HG03469 (cell line): ENCODE measurements around the gene PEA15.

Experiments used
- ATAC-seq: cut with Tn5 transposase; IDR thresholded peaks from one replicate; pipeline ENCODE4 v1.9.1; 2021; ENCODE audit warnings: mild to moderate bottlenecking, moderate library complexity, moderate number of reproducible peaks; ENCODE audit not compliant: unreplicated experiment

PEA15 gene

DNA sequence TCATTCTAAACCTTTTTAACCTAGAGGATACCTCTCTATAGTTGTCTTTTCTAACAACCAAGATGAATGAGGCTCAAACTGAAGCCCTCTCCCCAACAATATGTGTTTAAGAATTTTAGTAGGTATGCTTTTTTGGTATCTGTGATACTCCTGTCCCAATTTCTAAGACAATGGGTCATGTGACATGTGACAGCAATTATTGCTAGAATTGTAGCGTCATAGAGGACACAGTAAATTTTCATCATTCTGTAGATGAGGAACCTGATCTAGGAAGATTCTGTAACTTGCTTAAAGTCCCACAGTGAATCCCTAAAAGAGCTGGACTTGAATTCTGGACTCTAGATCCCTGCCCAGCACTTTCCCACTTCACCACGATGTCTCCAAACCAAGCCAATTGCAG is 26.5 kb upstream of the PEA15 start:
- no peak for ATAC-seq

DNA sequence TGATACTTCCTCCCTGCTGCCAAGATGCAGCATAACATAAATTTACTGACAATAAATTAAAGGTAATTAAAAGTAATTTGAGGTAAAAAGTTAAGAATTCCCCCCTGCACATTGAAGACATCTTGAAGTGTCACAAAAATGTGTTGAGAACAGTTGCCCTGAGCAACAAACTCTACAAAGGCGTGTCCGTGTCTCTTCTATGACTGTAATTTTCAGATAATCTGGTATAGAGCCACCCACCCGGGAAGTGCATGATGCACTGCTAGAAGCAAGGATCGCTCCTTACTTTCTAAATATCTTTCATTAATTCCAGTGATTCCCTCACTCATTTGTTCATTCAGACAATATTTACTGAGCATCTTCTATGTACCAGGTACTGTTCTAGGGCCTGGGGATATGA is 25.8 kb upstream of the PEA15 start:
- no peak for ATAC-seq

DNA sequence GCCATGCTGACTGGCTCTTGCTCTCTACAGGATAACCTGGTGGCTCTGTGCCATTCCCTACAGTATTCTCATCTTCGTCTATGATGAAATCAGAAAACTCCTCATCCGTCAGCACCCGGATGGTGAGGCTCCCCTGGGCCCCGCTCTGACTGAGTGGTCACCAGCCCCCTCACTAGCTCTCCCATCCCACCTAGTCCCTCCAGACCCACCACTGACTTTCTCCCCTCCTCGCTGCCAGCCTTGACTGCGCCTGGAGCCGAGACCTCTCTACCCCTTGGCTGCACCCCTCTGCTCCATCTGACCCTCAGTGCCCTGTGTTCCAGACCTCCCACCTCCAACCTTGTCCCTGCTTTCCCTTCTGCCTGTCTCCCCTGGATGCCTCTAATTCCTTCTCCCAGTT is 18.9 kb upstream of the PEA15 start:
- no peak for ATAC-seq

DNA sequence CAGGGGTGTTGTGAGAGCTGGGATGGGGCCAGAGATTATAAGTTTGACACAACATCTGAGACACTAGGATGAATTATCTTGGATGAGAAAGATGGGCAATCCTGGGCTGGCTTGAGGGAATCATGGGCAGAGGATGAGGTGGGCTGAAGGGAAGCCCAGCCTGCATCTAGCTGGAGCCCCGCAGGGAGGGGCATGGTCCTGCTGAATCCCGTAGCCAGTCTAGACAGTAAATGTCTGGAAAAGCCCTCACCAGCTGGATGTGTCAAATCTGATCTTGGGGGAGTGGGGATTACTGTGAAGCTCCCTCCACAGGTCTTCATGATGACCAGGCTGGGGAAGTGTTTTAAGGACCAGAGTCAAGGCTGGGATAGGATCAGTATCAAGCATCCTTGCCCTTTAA is 18.5 kb upstream of the PEA15 start:
- ATAC-seq = no peak

DNA sequence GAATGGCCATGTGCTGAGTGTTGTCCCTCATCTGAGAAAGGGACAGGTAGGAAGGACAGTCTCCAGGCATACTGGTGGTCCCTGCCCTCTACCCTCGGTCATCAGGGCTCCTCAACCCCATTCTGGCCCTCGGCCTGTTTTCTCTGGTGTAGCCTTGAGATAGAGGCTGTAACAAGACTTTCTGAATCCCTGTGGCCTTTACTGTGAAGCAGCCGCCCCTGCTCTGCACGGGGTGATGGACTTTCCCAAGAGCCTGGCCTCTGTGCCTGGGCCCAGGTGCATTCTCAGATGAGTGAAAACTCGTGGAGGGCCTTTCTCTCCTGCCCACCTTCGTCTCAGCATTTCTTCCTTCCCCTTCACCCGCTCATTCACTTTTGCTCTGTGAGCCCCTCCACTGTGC is 17.8 kb upstream of the PEA15 start:
- ATAC-seq = no peak

DNA sequence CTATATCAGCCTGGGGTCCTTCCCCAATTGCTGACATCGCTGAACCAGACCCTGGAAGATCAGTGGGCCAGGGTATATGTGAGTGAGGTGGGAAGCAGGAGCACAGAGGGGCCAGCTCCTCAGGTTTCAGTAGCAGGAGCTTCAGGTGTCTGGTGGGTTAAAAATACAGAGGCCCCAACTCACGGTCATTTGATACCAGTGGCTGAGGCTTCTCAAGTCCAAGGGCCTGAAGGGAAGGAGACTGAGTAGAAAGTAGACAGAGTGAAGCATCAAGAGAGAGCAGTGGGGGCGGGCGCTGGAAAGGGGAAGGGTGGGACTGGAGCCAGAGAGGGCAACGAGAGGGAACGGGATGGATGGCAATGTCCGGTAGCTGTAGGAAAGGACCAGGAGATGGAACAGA is 16.8 kb upstream of the PEA15 start:
- ATAC-seq = no peak

DNA sequence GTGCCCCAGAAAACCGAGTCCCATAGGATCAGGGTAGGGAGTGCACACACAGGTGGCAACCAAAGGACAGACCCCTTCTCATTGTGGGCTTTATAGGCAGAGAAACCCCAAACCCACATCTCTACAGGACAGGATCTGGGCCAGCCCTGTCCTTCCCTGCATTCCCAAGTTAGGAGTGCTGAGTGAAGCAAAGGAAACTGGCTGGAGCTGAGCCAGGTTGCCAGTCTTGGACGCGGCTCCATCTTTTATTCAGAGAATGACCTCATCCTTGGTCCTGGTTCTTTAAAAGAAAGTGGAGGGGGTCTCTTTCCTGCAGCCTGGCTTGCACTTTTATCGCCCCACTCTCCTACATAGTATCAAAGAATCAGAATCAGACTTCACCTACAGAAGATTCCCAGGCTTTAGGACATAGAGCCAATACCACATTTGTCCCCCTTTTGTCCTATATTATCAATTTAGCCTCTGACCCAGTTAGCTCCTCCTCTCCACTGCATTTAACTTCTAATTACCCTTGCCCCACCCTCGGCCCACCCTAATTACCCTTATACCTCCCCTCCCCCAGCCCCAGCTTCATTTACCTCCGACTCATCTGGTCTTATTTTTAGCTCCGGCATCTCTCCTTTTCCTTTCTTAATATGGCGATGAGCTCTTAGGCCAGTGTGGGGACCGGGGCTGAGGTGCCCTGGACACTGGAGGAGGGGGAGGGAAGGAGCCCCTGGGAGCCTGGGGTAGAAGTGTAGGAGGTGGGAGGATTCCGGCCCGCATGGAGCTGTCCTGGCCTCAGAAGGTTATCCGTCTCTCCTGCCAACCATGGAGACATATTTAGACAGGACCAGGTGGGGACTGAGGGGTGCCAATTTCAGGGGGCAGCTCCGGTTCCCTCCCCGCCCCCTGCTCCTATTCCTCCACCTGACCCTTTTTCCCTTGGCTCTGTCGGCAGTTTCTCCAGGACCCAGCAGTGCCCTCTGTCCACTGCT is 15.2 kb upstream of the PEA15 start, which contains the start of gene CASQ1:
Gene CASQ1, plus strand, starts transcription at position 927 of the 977 bp plus-strand sequence. CDS start 177 bp downstream, outside the sequence.
- ATAC-seq = no peak

DNA sequence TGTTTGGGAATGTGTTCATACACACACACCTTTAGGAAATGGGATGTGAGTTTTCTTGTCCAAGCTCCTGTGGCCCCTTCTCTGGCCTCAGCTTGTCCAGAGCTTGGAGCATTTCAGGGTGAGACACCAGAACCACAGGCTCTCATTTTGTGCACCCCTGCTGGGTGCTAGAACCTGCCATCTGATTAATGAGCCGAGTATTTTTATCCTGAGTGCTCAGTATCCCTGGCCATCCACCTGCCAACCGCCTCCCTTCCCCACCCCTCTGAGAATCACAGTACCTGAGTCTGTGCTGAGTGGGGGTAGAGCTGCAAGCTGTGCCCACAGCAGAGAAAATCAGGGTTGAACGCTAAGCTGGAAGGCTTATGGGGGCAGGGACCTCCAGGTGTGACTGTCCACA is 13.4 kb upstream of the PEA15 start:
- ATAC-seq = no peak

DNA sequence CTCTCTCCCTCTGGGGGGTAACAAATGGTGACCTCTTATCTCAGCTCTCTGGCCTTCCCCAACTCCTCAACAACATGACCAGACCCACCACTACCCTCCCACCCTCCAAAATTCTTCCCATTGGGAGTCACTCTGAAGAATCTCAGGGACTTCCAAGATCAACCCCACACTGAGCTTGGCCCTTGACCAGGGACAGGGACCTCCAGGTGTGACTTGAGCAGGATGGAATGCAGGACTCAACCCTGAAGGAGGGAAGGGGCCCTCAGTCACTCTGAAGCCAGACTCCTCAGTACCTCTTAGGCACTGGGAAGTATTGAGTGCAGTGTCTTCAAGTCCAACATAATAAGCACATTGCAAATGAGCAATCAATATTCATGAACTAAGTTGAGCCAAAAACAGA is 12.9 kb upstream of the PEA15 start:
- no peak for ATAC-seq

DNA sequence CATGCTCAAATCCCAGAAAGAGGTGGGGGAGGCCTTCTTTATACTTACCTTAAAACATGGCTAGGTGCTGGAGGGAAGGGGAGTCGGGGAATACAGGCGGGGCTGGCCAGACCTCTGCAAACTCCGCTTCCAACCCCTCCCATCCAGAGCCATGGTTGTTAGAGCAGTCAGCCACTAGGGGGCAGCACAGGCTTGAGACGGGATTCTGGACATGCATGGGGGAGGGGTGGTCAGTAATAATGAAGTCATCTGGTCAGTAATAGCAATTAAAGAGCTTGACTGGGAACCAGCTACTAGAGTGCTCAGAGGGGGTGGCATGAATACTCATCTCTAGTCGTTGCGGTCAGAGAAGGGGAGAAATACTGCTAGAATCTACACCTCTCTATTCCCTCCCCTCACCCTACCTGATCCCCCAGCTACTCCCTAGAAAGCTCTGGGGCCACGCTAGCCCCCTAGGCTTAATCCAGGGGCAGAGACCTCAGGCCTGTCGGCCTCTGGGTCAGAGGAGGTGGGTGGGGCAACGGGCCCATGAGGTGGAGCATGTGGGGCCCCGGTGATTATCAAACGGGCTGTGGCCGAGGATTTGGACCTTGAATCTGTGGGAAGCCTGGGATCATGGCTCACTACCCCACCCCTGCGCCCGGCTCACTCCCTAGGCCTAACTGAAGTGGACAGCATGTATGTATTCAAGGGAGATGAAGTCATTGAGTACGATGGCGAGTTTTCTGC is 11.9 kb upstream of the PEA15 start:
- ATAC-seq = no peak

DNA sequence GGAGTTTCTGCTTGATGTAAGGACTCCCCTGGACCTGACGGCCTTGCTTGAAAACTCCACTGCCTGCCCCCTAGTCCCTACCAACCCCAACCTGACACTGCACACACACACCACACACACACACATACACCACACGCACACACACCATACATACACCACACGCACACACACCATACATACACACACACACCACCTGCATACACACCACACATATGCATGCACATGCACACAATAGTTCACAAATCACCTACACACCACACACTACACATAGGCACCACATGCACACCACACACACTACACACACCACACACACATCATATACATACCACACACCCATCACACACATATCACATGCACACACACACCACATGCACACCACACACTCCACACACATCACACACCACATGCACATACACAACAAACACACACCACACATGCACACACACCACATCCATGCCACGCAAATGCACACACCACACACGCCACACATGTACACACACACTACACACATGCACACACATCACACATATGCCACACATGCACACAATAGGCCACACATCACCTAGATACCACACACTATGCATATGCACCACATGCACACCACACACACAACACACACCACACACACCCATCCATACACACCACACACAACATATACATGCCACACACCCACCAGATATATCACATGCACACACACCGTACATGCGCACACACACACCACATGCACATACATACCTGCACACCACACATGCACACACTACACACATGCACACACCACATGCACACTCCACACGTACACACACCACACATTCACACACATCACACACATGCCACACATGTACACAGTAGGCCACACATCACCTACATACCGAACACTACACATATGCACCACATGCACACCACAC is 11.1 kb upstream of the PEA15 start:
- no peak for ATAC-seq

DNA sequence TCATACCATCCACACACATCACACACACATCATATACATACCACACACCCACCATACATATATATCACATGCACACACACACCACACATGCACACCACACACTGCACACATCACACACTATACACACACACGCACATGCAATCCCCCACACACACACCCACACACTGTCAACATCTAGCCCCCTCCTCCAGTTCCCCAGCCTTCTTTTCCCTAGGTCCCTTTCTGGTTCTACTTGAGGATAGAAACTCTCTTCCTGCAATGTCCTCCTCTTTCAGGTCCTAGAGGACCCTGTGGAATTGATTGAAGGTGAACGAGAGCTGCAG is 10.5 kb upstream of the PEA15 start:
- no peak for ATAC-seq

DNA sequence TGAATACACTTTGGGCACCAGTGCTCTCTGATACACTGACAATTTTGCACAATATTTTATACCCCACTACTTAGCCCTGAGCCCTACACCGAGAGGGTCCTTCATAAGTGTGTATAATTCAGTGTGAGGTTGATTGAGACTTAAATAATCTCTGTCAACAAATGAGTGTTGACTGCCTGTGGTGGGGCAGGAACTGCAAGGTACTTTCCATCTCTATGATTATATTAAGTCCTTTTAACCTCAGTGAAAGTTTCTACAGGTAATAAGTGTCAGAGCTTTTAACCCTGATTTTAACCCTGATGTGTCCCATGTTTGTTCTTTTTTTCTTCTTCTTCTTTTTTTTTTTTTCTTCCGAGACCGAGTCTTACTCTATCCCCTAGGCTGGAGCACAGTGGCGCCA is 9.0 kb upstream of the PEA15 start:
- no peak for ATAC-seq

DNA sequence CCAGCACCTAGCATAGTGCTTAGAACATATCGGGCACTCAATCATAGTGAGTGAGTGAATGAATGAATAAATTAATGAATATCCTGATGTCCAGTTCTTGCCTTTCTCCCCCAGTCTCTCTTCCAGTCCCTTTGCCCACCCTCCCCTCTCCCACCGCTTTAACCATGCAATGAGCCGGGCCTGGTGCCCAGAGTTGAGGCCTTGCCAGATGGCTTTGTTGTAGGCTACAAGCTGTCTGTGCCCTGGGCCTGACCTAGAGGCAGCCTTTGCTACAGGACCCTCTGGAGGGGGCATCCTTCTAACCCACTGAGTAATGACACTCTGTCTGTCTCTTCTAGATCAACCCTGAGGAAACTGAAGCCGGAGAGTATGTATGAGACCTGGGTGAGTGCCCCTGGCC is 8.0 kb upstream of the PEA15 start:
- no peak for ATAC-seq

DNA sequence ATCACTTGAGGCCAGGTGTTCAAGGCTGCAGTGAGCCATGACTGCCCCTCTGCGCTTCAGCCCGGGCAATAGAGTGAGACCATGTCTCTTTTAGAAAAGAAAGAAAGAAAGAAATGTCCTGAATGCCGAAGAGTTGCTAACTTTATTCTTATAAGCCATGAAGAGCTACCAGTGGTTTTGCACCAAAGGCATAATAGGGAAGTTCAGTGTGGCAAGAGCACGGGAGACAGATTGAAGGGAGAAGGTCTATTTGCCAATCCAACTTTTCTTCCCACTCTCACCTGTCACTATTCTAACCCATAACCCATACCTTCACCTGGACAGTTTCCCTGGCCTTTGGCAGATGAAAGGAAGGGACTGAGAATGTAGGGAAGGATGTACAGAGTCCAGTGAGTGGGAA is 4.4 kb upstream of the PEA15 start:
- no peak for ATAC-seq

DNA sequence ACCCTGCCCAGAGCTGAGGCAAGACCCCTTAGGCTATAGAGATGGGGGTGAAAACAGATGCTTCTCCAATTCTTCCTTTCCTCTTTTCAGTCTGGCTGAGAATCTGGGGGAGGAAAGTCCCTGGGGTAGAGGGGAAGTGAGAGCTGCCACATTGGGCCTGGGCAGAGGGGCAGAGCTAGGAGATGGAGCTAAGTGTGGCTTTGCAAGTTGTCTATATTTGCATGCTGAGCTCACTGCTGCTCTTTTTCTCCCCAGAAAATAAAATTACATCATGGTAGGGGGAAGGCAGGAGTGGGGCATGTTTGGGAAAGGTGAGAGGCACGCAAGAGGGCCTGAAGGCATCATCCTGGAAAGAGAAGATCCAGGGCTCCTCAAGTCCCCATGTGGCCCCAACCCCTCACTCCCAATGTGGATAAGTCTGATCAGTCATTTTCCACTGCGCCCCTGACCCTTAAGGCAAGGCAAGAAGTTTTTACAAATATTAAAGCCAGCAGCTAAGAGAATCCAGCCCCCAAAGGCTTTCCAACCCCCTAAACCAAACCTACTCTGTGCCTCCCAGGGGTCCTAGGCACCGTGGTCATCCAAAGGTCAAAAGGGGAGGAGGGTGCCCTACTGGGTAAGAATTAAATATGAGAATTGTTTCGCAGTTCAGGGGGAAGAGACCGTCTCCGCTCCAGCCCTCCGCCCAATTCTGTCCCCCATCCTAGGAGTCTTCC is 500 bp upstream of the PEA15 start:
- peak; percentile 51 for ATAC-seq

DNA sequence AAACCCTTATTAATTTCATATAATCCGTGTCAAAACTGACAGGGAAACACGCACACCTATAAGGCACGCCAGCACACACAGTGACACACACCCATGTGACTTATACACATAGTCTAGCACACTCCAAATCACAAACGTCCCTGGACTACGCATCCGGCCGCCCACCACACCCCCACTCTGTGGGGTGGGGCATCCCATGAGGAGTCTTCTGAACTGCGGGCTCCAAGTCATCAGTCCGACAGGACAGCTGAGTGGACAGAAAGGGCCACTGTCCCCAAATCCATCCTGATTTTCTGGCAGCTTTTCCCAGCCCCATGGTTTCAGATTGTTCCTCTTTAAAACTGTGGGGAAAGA is 829 bp downstream of the PEA15 start:
- ATAC-seq = no peak

DNA sequence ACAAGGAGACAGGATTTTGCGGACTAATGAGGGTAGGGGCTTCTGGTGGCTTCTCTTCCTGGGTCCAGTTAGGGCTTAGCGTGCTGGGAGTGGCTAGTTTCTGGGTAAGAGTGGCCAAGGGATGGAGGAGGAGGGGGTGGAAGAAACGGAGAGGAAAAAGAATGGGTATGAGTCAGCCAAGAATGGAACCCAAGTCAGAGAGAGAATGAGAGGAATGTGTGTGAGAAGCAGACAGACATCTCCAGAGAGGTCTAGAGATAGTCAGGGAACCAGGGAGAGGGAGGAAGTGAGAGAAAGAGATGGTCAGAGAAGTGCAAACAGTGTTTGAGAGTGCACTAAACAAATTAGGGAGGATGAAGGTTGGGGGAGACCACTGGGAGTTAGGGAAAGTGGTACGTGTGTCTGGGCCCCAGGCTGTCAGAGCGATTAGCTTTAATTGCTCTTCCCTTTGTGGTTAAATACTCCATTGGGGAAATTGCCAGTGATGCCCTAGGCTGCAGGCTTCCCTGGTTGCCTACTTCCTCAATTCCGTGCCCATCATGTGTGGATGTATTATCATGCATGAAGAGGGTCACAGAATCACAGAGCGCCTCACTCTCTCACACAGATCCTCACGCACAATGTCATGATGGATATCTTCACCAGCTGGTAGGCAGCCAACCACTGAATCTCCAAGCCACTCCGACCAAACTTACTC is 1.4 kb downstream of the PEA15 start:
- ATAC-seq = no peak

DNA sequence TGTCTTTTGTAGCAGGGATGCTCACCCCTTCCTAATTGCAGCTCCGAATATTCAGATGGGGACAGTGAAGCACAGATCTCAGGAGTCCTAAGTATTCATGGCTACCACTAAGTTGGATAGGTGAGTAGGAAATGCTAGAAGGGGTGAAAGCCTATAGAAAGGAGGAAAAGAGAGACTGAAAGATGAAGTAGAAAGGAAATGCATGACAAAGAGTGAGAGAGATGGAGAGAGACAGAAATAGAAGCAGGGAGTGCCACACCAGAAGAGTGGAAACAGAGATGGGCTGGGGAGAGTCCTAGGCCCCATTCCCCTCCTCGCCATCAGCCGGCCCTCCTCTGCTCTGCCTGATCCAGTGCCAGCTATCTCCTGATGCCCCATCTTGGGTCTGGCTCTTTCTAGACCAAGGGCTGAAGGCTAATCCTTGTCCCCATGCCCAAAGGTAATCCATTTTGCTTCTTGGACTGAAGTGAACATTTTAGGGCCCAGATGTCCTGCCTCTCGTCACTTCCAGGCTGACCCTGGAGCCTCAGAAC is 2.0 kb downstream of the PEA15 start:
- no peak for ATAC-seq
